Measurements from ENCODE around the gene ZNF891.

DNA sequence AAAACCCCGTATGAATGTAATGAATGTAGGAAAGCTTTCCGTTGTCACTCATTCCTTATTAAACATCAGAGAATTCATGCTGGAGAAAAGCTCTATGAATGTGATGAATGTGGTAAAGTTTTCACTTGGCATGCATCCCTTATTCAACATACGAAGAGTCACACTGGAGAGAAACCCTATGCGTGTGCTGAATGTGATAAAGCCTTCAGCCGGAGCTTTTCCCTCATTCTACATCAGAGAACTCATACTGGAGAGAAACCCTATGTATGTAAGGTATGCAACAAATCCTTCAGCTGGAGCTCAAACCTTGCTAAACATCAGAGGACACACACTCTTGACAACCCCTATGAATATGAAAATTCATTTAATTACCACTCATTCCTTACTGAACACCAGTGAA lies 23.8 kb downstream of the ZNF891 start:
- TF ChIP-seq FOXM1 (IDR thresholded peaks at IDR 0.05; ENCODE audit: borderline replicate concordance) (no peak), SUZ12 (IDR thresholded peaks at IDR 0.05) (no peak), FOXK2 (IDR thresholded peaks at IDR 0.05) (no peak), BHLHE40 (IDR thresholded peaks at IDR 0.05; ENCODE audit: borderline replicate concordance) (no peak), TARDBP (IDR thresholded peaks at IDR 0.05) (no peak), ZNF384 (IDR thresholded peaks at IDR 0.05) (no peak), ELF4 (IDR thresholded peaks at IDR 0.05) (no peak), FOXA1 (IDR thresholded peaks at IDR 0.05) (no peak), LEF1 (IDR thresholded peaks at IDR 0.05; ENCODE audit: borderline replicate concordance) (no peak), CTBP1 (IDR thresholded peaks at IDR 0.05; ENCODE audit: borderline replicate concordance) (no peak)
- TF ChIP-seq, protein P1, sequence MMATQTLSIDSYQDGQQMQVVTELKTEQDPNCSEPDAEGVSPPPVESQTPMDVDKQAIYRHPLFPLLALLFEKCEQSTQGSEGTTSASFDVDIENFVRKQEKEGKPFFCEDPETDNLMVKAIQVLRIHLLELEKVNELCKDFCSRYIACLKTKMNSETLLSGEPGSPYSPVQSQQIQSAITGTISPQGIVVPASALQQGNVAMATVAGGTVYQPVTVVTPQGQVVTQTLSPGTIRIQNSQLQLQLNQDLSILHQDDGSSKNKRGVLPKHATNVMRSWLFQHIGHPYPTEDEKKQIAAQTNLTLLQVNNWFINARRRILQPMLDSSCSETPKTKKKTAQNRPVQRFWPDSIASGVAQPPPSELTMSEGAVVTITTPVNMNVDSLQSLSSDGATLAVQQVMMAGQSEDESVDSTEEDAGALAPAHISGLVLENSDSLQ (IDR thresholded peaks at IDR 0.05), result no peak
